Measurements from ENCODE around the gene VAV3. TPM values are rescaled to one million over a fixed set of nuclear protein-coding genes. Genes with fewer than 3 reads are reported as not detected.
A peak's percentile ranks its signal among the peaks of the same experiment; 100 is the strongest.

VAV3 gene
- total and polyA plus RNA-seq, 10 of the 15 experiments (the other 5 are each of a cell fraction or from before 2014, with no cell fraction given) = 0.84 to 5.5 (median 3.4) TPM

- no peak for TF ChIP-seq ZNF24 (IDR thresholded peaks at IDR 0.05)
- TF ChIP-seq SMARCA5 (IDR thresholded peaks at IDR 0.05) = no peak
- no peak for TF ChIP-seq MYC (IDR thresholded peaks at IDR 0.05; ENCODE audit: insufficient read depth, insufficient read length, insufficient replicate concordance, low read length, severe bottlenecking)
- TF ChIP-seq MTA3 (IDR thresholded peaks at IDR 0.05; ENCODE audit: borderline replicate concordance, low read length) = no peak
- TF ChIP-seq HDAC2 (IDR thresholded peaks at IDR 0.05) = no peak
- no peak for TF ChIP-seq IRF4 (IDR thresholded peaks at IDR 0.05; ENCODE audit: low read depth, low read length)
- RAD21 ChIA-PET (ENCODE audit: unreplicated experiment) = no interaction called here
- ATAC-seq (no peak), FAIRE-seq (no peak), DNase-seq (ENCODE audit: low read depth, low spot score) (no peak)
- Histone ChIP-seq H4K20me1 (ENCODE audit: control insufficient read depth, insufficient read depth) (no peaks in the 10 kb centered on the region), H3K27ac (ENCODE audit: control insufficient read depth, insufficient read depth) (no peak overlapping the region), H2AFZ (ENCODE audit: control insufficient read depth, low read depth, low read length) (no peak overlapping the region), H3K27me3 (replicated peaks in 1 of 2; ENCODE audit: control insufficient read depth in 2 of 2, insufficient read depth in 2 of 2, low read length in 1 of 2) (no peaks in the 10 kb centered on the region), H3K9ac (ENCODE audit: control insufficient read depth, insufficient read depth, low read length) (no peak overlapping the region), H3K4me1 (ENCODE audit: control insufficient read depth, insufficient read depth, low read length) (no peaks in the 10 kb centered on the region), H3K79me2 (ENCODE audit: control insufficient read depth, insufficient read depth, low read length) (no peaks in the 10 kb centered on the region), H3K9me3 (replicated peaks; ENCODE audit: control insufficient read depth, insufficient read depth, low read length) (no peaks in the 10 kb centered on the region), H3K4me2 (ENCODE audit: control insufficient read depth, insufficient read depth) (no peak overlapping the region), H3K36me3 (ENCODE audit: control insufficient read depth in 2 of 2, insufficient read depth in 2 of 2, low read length in 1 of 2) (no peaks in the 10 kb centered on the region), H3K4me3 (no peak overlapping the region)
- BruUV-seq (replicated peaks) = no TSS peak
- SMC1A ChIA-PET (ENCODE audit: uncharacterized antibody, unreplicated experiment) = no interaction called here
- in situ Hi-C loops (cut with MboI) = no loop called here
- intact Hi-C loops (cut with micrococcal nuclease; ENCODE audit: unreplicated experiment) = no loop called here
- WGBS (ENCODE audit: insufficient coverage, insufficient replicate concordance, low lambda C conversion rate, missing lambda C conversion rate) = 42% methylated on average over 5 of the region's 5 CpGs
- POLR2A ChIA-PET = no interaction called here
- CTCF ChIA-PET = interaction anchor here (1.2 kb wide), 1 partner anchor 121 kb away, joined by 3 read pairs; no protein-coding TSS in a partner anchor
Observed at GRCh38 chr1:107550358-107550757, 414.6 kb downstream of the VAV3 start.

DNA sequence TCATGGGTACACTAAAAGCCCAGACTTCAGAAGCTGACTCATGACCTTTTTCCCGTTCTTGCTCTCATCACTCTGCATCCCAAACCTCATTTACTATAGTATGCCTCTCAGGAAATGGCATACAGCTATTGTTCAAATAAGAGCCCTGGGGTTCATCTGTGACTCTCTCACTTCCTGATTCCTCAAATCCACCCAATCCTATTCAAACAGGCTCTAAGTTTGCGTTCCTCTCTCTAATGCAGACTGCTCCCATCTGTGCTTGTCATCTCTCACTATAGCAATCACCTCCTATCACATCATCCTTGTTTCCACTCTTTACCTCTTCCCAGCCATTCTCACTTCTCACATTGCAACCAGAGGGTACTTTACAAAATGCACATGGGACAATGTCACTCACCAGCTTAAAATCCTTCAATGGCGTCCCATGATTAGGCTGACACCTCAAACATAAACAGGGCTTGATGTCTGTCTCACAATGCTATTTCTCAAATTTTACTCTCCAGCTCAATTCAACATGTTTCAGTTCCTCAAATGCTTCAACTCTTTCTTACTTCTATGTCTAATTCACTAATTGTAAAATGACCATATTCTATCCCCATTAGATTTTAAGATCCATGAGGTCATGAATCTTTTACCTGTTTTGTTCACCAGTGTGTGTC, 415.7 kb downstream of the VAV3 start:
- CTCF ChIA-PET = interaction anchor here (0.6 to 1.3 kb wide), 3 partner anchors 17 to 120 kb away, joined by 3 to 4 read pairs (median 3); no protein-coding TSS in a partner anchor
- WGBS (ENCODE audit: insufficient coverage, insufficient replicate concordance, low lambda C conversion rate, missing lambda C conversion rate) = 7% methylated on average over 3 of the region's 3 CpGs
- no peaks in the 10 kb centered on the region for H4K20me1 ChIP-seq (ENCODE audit: control insufficient read depth, insufficient read depth)
- no peak for TF ChIP-seq EZH2 (IDR thresholded peaks at IDR 0.05; ENCODE audit: borderline replicate concordance, control insufficient read depth, low read depth, low read length)
- TF ChIP-seq BRCA1 (IDR thresholded peaks at IDR 0.05; ENCODE audit: low read depth, low read length) = no peak
- TF ChIP-seq SIX5 (IDR thresholded peaks at IDR 0.05; ENCODE audit: low read depth, low read length, severe bottlenecking) = no peak
- TF ChIP-seq SRF (IDR thresholded peaks at IDR 0.05; ENCODE audit: low read depth in 2 of 2, low read length in 2 of 2) = no peak
- peak; percentile 38; the same call in 1 of the 2 replicates for TF ChIP-seq RELB (IDR thresholded peaks at IDR 0.05; ENCODE audit: low read depth)
- no peak for TF ChIP-seq GABPA (IDR thresholded peaks at IDR 0.05; ENCODE audit: low read depth)
- no peak for TF ChIP-seq SMC3 (IDR thresholded peaks at IDR 0.05; ENCODE audit: borderline replicate concordance, low read length)
- no peak for TF ChIP-seq GATAD2B (conservative IDR thresholded peaks at IDR 0.05; ENCODE audit: low read depth)
- no peak for TF ChIP-seq ZNF217 (IDR thresholded peaks at IDR 0.05)
- TF ChIP-seq TARDBP (IDR thresholded peaks at IDR 0.05; ENCODE audit: borderline replicate concordance) = no peak
- TF ChIP-seq ZNF24 (IDR thresholded peaks at IDR 0.05) = no peak
- TF ChIP-seq CBX3 (IDR thresholded peaks at IDR 0.05; ENCODE audit: borderline replicate concordance, low read depth) = no peak
- peak; percentile 86 for TF ChIP-seq SPI1 (IDR thresholded peaks at IDR 0.05; ENCODE audit: borderline replicate concordance, insufficient read depth, low read depth, low read length)

More for the DNA sequence above, 415.7 kb downstream of the VAV3 start:
- SMC1A ChIA-PET (ENCODE audit: uncharacterized antibody, unreplicated experiment) = no interaction called here
- POLR2A ChIA-PET = no interaction called here
- Histone ChIP-seq H3K4me2 (ENCODE audit: control insufficient read depth, insufficient read depth) (no peak overlapping the region), H3K4me3 (no peak overlapping the region), H3K36me3 (ENCODE audit: control insufficient read depth in 2 of 2, insufficient read depth in 2 of 2, low read length in 1 of 2) (no peaks in the 10 kb centered on the region), H3K79me2 (ENCODE audit: control insufficient read depth, insufficient read depth, low read length) (no peaks in the 10 kb centered on the region), H2AFZ (ENCODE audit: control insufficient read depth, low read depth, low read length) (no peak overlapping the region), H3K9ac (ENCODE audit: control insufficient read depth, insufficient read depth, low read length) (no peak overlapping the region), H3K9me3 (replicated peaks; ENCODE audit: control insufficient read depth, insufficient read depth, low read length) (no peaks in the 10 kb centered on the region), H3K27ac (ENCODE audit: control insufficient read depth, insufficient read depth) (no peak overlapping the region), H3K4me1 (ENCODE audit: control insufficient read depth, insufficient read depth, low read length) (no peaks in the 10 kb centered on the region), H3K27me3 (replicated peaks in 1 of 2; ENCODE audit: control insufficient read depth in 2 of 2, insufficient read depth in 2 of 2, low read length in 1 of 2) (no peaks in the 10 kb centered on the region; a peak in 1 of 4 replicates)
- RAD21 ChIA-PET (ENCODE audit: unreplicated experiment) = no interaction called here
- FAIRE-seq (no peak), ATAC-seq (peak; percentile 76), DNase-seq (ENCODE audit: low read depth, low spot score) (no peak)
- in situ Hi-C loops (cut with MboI) (loop anchor here (25.0 kb wide), 1 partner anchor 262 kb away; no protein-coding TSS in a partner anchor), intact Hi-C loops (cut with micrococcal nuclease; ENCODE audit: unreplicated experiment) (loop anchor here (10.0 kb wide), 1 partner anchor 576 kb away; no protein-coding TSS in a partner anchor)
- BruUV-seq (replicated peaks) = no TSS peak

Measured in GM12878 (cell line).